GM21526 (cell line): ENCODE measurements around the gene DCAF10.
"Not testable (repeated sequence)": the region's sequence is repeated elsewhere in the genome, so short reads cannot be mapped to it uniquely, and the experiment has no call there.

Experiments
- ATAC-seq: cut with Tn5 transposase; IDR thresholded peaks from one replicate; pipeline ENCODE4 v1.9.1; 2021; ENCODE audit warnings: moderate library complexity; ENCODE audit not compliant: unreplicated experiment, low FRiP score

Gene DCAF10

GRCh38 chr9:37856551-37856950 lies 56.0 kb downstream of the DCAF10 start:
- ATAC-seq: no peak

DNA sequence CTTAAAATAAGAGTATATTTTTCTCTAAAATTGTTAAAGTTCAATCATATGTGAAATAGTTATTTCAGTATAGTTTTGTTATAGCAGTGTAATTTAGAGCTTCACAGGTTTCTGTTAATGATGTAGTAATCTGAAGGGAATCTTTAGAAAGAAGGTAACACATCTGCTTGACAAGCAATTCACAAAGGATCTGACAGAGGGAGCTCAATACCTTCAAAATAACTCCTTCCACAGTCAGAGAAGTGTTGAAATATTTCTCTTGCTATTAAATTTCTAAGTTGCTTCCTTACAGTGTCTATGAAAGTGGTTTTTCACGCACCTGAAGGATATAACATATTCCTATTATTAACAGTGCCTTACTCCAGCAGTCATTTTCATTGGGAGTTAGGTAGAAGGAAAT lies 58.4 kb downstream of the DCAF10 start:
- no peak for ATAC-seq

GRCh38 chr9:37862530-37862929 lies 61.9 kb downstream of the DCAF10 start:
- no peak for ATAC-seq

DNA sequence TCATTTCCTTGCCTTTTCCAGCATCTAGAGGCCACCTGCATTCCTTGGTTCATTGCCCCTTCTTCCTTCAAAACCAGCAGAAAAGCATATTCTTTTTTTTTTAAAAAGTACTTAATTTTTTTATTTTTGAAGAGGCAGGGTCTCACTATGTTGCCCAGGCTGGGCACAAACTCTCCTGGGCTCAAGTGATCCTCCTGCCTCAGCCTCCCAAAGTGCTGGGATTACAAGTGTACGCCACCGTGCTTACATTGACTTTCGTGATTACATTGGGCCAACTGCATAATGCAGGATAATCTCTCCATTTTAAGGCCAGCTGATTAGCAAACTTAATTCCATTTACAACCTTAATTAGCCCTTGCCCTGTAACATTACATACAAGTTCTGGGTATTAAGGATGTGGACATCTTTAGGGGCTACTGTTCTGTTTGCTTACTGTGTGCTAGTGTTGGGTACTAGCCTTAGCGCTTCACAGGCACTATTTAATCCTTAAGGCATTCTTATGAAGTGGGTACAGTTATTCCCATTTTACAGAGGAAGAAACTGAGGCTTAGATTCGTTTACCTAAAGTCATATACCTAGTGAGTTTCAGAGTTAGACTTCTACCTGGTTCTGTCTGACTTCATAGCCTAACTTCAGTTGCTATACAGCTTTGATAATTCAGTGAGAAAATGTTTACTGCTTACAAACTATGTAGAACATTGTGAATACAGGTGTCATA lies 69.6 kb downstream of the DCAF10 start:
- no peak for ATAC-seq

- ATAC-seq: no peak
Measured at GRCh38 chr9:37870799-37871176, 70.2 kb downstream of the DCAF10 start.

- no peak for ATAC-seq
Measured at GRCh38 chr9:37873955-37874354, 73.4 kb downstream of the DCAF10 start.

DNA sequence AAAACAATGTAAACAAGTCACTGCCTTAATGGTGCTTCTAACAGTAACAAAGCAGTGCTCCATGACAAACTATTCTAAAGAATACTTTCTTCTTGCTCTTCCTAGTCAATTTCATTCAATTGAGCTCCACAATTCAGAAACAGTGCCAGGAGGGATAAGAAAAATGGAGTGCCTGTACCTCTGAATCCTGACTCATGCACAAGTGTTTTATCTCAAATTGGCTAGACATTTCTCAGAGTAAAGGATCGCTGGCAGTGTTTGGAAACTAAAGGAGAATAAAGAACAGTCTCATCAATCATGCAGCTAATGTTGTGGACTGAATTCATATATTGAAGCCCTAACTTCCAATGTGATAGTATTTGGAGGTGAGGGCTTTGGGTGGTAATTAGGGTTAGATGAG lies 75.8 kb downstream of the DCAF10 start:
- no peak for ATAC-seq

GRCh38 chr9:37880916-37881479 lies 80.4 kb downstream of the DCAF10 start:
- no peak for ATAC-seq

GRCh38 chr9:37887977-37888583 lies 87.5 kb downstream of the DCAF10 start:
- not testable (repeated sequence) for ATAC-seq

GRCh38 chr9:37889536-37889935 lies 88.9 kb downstream of the DCAF10 start:
- no peak for ATAC-seq

- ATAC-seq: not testable (repeated sequence)
Measured at GRCh38 chr9:37891042-37891441, 90.4 kb downstream of the DCAF10 start.

DNA sequence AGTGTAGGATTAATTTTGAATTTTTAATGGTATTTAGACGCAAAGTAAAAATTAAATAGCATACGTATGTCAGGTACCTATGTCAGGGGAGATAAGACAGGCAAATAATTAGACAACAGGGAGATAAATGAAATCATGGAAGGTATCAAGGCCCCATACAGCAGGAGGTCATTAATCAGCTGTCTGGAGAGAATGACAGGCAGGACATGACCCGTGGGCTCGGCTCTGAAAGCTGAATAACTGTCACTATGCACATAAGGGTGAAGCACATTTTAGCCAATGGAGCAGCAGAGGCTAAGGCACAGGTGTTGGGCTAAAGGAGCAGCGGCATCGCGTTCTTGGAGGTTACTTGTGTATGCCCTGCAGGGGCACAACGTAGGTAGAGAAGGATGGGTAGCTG lies 91.5 kb downstream of the DCAF10 start:
- ATAC-seq: no peak

- no peak for ATAC-seq
Measured at GRCh38 chr9:37897665-37898064, 97.1 kb downstream of the DCAF10 start.

DNA sequence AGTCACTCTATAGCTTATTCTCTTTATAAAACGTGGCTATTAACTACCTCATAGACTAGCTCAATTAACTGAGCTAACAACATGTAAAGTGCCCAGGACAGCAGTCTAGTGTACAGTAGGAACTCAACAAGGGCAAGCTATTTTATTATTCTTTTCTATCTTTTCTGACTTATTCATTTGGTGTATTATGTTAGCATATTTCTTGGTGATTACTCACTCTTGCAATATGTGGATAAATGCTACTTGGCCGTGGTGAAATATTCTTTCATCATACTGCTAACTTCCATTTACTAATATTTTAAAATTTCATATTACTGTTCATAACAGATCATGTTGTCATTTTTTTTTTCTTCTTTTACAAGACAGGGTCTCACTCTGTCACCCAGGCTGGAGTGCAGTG lies 98.4 kb downstream of the DCAF10 start:
- no peak for ATAC-seq

GRCh38 chr9:37902131-37902530 lies 101.5 kb downstream of the DCAF10 start:
- no peak for ATAC-seq

- peak; percentile 12 for ATAC-seq
Measured at GRCh38 chr9:37902796-37903646, 102.4 kb downstream of the DCAF10 start.

GRCh38 chr9:37903647-37904444 lies 103.2 kb downstream of the DCAF10 start, which contains the start of gene SLC25A51:
TSS of gene SLC25A51 (minus strand) at chr9:37904127. CDS start at chr9:37888550, 15,577 bp downstream.
- peak; percentile 86 for ATAC-seq

- ATAC-seq: no peak
Measured at GRCh38 chr9:37904445-37905130, 104.0 kb downstream of the DCAF10 start.

DNA sequence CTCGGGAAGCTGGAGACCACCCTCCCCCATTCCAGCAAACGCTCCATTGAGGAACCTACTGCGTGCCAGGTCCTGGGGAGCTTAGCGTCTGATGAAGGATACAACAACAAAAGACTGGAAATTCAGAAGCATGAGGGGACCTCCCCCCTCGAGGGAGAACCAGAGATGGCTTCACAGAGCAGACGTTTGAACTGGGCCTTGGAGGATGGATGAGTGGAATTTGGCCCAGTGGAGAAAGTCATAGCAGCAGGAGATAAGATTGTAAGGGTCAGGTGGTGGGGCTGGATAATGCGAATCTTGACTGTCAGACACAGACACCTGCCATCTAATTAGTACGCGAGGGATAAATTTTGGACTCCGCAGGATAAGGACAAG lies 104.5 kb downstream of the DCAF10 start:
- no peak for ATAC-seq

GRCh38 chr9:37905776-37906175 lies 105.2 kb downstream of the DCAF10 start:
- ATAC-seq: no peak
